ENCODE results near the gene FRMD3.

The FRMD3 gene

DNA sequence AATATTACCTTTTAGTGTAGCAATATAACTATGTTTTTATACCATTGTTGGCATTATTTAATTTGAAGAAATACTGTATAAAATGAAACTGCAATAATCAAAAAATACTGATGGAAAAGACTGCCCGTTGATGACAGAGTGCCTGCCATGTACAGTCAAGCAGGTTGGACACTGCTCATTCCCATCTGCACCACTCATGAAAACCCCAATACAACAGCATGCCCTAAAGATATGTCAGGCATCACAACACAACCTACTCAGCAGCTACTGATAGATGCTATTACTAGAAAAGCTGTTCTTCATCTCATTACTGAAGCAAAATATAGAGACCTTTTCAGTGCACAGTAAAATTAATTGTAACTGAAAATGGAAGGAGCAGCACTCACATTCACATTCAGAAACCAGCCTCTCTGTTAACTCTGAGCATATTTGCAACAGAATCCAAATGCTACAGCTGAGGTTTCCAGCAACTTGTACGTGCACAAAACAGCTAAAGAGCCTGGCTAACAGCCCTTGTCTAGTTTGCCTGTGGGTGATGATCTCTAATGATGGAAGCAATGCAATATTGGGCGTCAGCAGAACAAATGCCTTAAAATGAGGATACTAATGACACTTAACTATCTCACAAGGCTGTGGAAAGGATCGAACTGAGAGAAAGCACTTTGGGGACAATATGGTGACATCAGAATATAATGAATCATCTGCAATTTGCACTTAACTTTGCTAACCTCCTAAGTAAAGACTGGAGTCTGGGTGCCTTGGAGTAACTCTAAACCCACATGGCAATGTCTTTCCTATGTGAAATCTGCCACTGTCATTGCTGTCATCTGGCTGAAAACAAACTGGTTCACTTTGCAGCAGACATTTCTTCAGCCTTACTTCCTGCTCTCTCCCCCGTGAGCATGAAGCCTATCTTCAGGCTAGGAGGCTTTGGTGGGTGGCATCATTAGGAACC lies 280.0 kb downstream of the FRMD3 start:
- Histone ChIP-seq H3K9ac (no peak overlapping the region), H3K4me1 (peaks cover 2% of the 10 kb centered on the region), H3K9me3 (ENCODE audit: control insufficient read depth, low read length) (no peaks in the 10 kb centered on the region), H3K79me2 (peaks cover 3% of the 10 kb centered on the region), H3K27me3 (ENCODE audit: control insufficient read depth, insufficient read depth, low read length) (no peaks in the 10 kb centered on the region), H3K4me3 (ENCODE audit: low read depth, low read length) (no peak overlapping the region), H2AFZ (no peak overlapping the region), H3K36me3 (ENCODE audit: control insufficient read depth, insufficient read depth, low read length) (no peaks in the 10 kb centered on the region), H3K27ac (no peak overlapping the region), H3K4me2 (ENCODE audit: low read length) (no peak overlapping the region)
- TF ChIP-seq, protein P1, sequence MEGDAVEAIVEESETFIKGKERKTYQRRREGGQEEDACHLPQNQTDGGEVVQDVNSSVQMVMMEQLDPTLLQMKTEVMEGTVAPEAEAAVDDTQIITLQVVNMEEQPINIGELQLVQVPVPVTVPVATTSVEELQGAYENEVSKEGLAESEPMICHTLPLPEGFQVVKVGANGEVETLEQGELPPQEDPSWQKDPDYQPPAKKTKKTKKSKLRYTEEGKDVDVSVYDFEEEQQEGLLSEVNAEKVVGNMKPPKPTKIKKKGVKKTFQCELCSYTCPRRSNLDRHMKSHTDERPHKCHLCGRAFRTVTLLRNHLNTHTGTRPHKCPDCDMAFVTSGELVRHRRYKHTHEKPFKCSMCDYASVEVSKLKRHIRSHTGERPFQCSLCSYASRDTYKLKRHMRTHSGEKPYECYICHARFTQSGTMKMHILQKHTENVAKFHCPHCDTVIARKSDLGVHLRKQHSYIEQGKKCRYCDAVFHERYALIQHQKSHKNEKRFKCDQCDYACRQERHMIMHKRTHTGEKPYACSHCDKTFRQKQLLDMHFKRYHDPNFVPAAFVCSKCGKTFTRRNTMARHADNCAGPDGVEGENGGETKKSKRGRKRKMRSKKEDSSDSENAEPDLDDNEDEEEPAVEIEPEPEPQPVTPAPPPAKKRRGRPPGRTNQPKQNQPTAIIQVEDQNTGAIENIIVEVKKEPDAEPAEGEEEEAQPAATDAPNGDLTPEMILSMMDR (IDR thresholded peaks at IDR 0.05): no peak

DNA sequence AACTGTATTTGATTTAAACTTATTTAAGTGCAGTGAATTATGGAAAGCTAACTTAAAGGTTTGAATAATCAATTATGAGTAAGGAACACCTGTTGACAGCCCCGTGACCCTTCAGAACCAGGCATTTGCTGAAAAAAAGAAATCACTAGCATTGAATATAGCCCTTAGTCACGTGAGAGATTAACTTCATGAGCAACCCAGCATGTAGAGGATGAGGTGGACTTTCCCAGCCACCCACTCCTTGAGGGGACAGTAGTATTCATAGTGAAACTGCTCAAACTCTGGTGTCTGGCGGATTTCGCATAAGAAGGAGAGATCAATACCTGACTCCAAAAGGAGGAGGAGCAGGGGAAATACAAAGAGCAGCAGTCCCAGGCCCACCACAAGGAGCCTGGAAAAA lies 290.5 kb downstream of the FRMD3 start:
- H3K9ac ChIP-seq: no peak overlapping the region
- TF ChIP-seq, protein P1 (IDR thresholded peaks at IDR 0.05): no peak
- no peak overlapping the region for H3K4me2 ChIP-seq (ENCODE audit: low read length)

DNA sequence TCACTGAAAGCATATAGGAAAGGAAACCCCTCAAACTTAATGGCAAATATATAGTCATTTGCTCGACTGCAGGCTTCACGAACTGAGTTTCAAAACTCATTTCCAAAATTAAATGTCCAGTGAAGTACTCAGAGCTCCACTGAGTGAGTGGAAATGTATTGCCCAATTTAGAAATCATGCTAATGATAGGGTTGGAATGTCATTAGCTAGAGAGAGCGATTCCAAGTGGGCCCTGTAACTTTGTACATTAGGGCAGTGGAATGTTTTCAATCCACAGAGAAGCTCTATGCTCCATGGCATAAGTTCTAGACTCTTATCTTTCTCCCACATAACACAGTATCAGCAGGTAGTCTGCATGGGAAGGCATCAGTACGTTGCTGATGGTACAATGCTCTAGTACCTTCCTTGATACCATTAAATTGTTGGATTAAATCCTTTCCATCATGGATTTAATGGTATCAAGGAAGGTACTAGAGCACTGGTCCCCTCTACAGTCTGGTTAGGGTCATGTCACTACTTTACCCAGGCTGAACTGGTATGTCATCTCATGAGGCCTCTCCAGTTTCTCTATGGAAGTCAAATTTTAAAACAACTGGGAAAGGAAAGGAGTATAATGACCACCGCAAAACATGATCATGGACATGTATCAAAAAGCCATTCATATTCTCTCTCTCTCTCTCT lies 292.1 kb downstream of the FRMD3 start:
- no peaks in the 10 kb centered on the region for H3K27me3 ChIP-seq (ENCODE audit: control insufficient read depth, insufficient read depth, low read length)
- H3K79me2 ChIP-seq: no peaks in the 10 kb centered on the region
- H3K4me1 ChIP-seq: no peaks in the 10 kb centered on the region
- H3K4me3 ChIP-seq (ENCODE audit: low read depth, low read length): no peak overlapping the region
- TF ChIP-seq, protein P1 (IDR thresholded peaks at IDR 0.05): no peak
- H3K36me3 ChIP-seq (ENCODE audit: control insufficient read depth, insufficient read depth, low read length): no peaks in the 10 kb centered on the region
- no peak overlapping the region for H3K4me2 ChIP-seq (ENCODE audit: low read length)
- H3K27ac ChIP-seq: no peak overlapping the region
- H3K9me3 ChIP-seq (ENCODE audit: control insufficient read depth, low read length): no peaks in the 10 kb centered on the region
- H3K9ac ChIP-seq: no peak overlapping the region
- H2AFZ ChIP-seq: no peak overlapping the region

More for the DNA sequence above, 290.5 kb downstream of the FRMD3 start:
- Histone ChIP-seq H3K27ac (no peak overlapping the region), H3K79me2 (peaks cover 3% of the 10 kb centered on the region), H3K4me3 (ENCODE audit: low read depth, low read length) (no peak overlapping the region), H3K4me1 (no peaks in the 10 kb centered on the region), H3K9me3 (ENCODE audit: control insufficient read depth, low read length) (no peaks in the 10 kb centered on the region), H3K27me3 (ENCODE audit: control insufficient read depth, insufficient read depth, low read length) (no peaks in the 10 kb centered on the region), H3K36me3 (ENCODE audit: control insufficient read depth, insufficient read depth, low read length) (no peaks in the 10 kb centered on the region), H2AFZ (no peak overlapping the region)

DNA sequence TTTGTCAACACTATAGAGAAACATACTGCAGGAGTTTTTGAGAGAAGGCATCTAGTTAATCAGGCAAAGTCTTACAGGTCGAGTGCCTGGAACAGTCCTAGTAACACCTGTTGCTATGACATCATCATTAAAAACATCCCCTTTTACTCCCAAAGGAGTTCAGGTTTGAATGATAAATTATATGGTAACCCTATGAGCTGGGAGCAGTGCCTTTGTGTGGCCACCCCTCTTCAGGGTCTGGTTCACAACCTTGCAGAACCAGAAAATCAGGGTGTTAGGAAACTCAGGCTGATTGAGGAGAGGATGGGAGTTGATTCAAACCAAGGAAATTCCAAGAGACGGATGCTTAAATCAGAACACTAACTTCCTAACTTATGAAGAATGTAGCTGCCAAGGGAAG lies 296.1 kb downstream of the FRMD3 start:
- Histone ChIP-seq H3K9me3 (ENCODE audit: control insufficient read depth, low read length) (no peaks in the 10 kb centered on the region), H2AFZ (no peak overlapping the region), H3K79me2 (no peaks in the 10 kb centered on the region), H3K4me2 (ENCODE audit: low read length) (no peak overlapping the region), H3K27ac (no peak overlapping the region), H3K36me3 (ENCODE audit: control insufficient read depth, insufficient read depth, low read length) (no peaks in the 10 kb centered on the region), H3K9ac (no peak overlapping the region), H3K4me3 (ENCODE audit: low read depth, low read length) (no peak overlapping the region), H3K27me3 (ENCODE audit: control insufficient read depth, insufficient read depth, low read length) (no peaks in the 10 kb centered on the region), H3K4me1 (no peaks in the 10 kb centered on the region)
- TF ChIP-seq, protein P1 (IDR thresholded peaks at IDR 0.05): no peak
